ENCODE data around the gene C2CD3. TPM values are rescaled to one million over a fixed set of nuclear protein-coding genes. Genes with fewer than 3 reads are reported as not detected.
"Not testable (repeated sequence)": the region's sequence is repeated elsewhere in the genome, so short reads cannot be mapped to it uniquely, and the experiment has no call there.

Gene C2CD3
- total RNA-seq, 1 experiment from 2014 or later, result 37.9 TPM

DNA sequence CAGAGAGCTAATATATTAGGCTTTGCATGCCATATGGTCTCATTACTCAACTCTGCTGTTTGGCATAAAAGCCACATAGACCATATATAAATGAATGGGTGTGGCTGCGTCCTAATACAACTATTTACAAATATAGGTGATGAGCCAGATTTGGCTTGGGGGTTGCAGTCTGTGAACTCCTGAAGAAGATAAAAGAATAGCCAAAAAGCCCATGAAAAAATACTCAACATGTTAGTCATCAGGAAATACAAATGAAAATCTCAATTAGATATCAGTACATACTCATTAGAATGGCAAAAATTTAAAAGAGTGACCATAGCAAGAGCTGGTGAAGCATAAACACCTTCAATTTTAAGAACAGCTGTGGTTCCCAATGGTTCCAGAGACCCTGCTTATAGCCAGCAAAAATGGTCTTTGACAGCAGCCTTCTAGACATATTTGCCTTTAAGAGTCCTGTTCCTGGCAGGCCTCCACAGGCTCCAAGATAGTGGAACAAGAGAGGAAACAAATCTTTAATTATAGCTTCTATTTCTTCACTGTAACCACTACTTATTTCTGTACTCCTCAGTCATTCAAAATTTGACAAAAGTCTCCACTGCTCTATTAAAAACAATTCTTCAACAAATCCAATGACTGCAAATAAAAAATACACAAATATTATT is 16.1 kb downstream of the C2CD3 start:
- H3K4me2 ChIP-seq (ENCODE audit: low read depth, low read length, poor library complexity, severe bottlenecking), result no peak overlapping the region

DNA sequence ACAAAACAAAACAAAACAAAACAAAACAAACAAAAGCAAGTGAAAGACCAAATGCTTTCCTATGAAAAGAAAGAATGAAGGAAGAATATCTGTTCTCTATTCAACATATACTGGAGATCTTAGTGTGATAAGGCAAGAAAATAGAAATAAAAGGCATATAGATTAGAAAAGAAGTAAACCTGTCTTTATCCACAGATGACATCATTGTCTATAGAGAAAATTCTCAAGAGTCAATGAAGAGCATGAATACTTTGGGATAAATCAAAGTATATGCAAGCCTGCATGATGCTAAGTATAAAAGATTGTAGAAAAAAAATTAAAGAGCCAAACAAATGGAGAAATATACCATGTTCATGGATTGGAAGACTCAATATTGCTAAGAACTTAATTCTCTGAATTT is 17.6 kb downstream of the C2CD3 start:
- Histone ChIP-seq H3K9me3 (ENCODE audit: low read length) (no peaks in the 10 kb centered on the region), H3K27ac (ENCODE audit: low read length) (no peak overlapping the region), H2AFZ (ENCODE audit: low read length) (no peak overlapping the region), H3K36me3 (ENCODE audit: insufficient read depth, low read length) (peaks cover 28% of the 10 kb centered on the region), H3K9me2 (replicated peaks; ENCODE audit: insufficient read depth, low read length) (no peaks in the 10 kb centered on the region), H3K9ac (ENCODE audit: low read length) (no peak overlapping the region), H4K20me1 (ENCODE audit: insufficient read depth, low read depth, low read length) (no peaks in the 10 kb centered on the region), H3K4me3 (ENCODE audit: low read length) (no peak overlapping the region), H3K4me1 (ENCODE audit: low read length) (no peaks in the 10 kb centered on the region; the same call in 1 of the 2 replicates), H3K79me2 (ENCODE audit: low read length) (peaks cover 87% of the 10 kb centered on the region), H3K4me2 (ENCODE audit: low read depth, low read length, poor library complexity, severe bottlenecking) (no peak overlapping the region), H3K27me3 (ENCODE audit: low read length) (no peaks in the 10 kb centered on the region)
- no peak for DNase-seq

More for the DNA sequence above, 16.1 kb downstream of the C2CD3 start:
- no peak overlapping the region for H3K27ac ChIP-seq (ENCODE audit: low read length)
- H4K20me1 ChIP-seq (ENCODE audit: insufficient read depth, low read depth, low read length), result no peaks in the 10 kb centered on the region
- peaks cover 36% of the 10 kb centered on the region for H3K36me3 ChIP-seq (ENCODE audit: insufficient read depth, low read length)
- no peak overlapping the region for H2AFZ ChIP-seq (ENCODE audit: low read length)
- H3K4me1 ChIP-seq (ENCODE audit: low read length), result no peaks in the 10 kb centered on the region; the same call in 1 of the 2 replicates
- no peak overlapping the region for H3K4me3 ChIP-seq (ENCODE audit: low read length)
- H3K79me2 ChIP-seq (ENCODE audit: low read length), result peaks cover 84% of the 10 kb centered on the region
- H3K9me3 ChIP-seq (ENCODE audit: low read length), result no peaks in the 10 kb centered on the region
- DNase-seq, result no peak
- H3K9me2 ChIP-seq (replicated peaks; ENCODE audit: insufficient read depth, low read length), result no peaks in the 10 kb centered on the region
- no peak overlapping the region for H3K9ac ChIP-seq (ENCODE audit: low read length)
- no peaks in the 10 kb centered on the region for H3K27me3 ChIP-seq (ENCODE audit: low read length)

DNA sequence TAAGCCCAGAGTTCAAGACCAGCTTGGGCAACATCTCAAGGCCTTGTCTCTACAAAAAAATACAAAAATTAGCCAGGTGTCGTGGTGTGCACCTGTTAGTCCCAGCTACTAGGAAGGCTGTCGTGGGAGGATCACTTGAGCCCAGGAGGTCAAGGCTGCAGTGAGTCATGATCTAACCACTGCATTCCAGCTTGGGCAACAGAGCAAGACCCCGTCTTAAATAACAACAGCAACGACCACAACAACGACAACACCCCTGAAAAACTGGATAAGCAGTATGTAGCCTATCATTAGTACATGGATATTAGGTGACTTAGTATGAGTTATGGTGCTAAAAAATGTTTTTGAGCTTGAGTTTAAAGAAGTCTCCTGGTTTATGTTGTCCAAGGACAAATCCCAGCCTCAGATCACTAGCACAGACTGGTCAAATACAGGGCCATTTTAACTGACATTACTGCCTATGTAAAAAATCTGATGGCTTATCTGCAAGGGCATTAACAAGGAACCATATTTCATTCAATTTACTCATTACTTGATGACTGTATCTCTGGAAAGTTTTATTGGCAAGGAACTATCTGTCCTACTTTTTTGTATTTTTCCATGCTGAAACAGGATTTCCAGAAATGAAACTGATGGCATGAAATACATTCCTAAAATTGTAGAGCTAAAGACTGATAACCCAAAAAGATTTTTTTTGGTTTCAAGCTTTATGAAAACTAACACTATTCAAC is 23.4 kb downstream of the C2CD3 start:
- Histone ChIP-seq H4K20me1 (ENCODE audit: insufficient read depth, low read depth, low read length) (no peaks in the 10 kb centered on the region), H3K4me1 (ENCODE audit: low read length) (no peaks in the 10 kb centered on the region), H3K27me3 (ENCODE audit: low read length) (no peaks in the 10 kb centered on the region), H3K9me2 (replicated peaks; ENCODE audit: insufficient read depth, low read length) (no peaks in the 10 kb centered on the region), H3K9ac (ENCODE audit: low read length) (no peak overlapping the region), H2AFZ (ENCODE audit: low read length) (no peak overlapping the region), H3K9me3 (ENCODE audit: low read length) (no peaks in the 10 kb centered on the region), H3K4me3 (ENCODE audit: low read length) (no peak overlapping the region), H3K79me2 (ENCODE audit: low read length) (peaks cover 69% of the 10 kb centered on the region), H3K36me3 (ENCODE audit: insufficient read depth, low read length) (peaks cover 17% of the 10 kb centered on the region; the same call in 1 of the 2 replicates), H3K4me2 (ENCODE audit: low read depth, low read length, poor library complexity, severe bottlenecking) (no peak overlapping the region), H3K27ac (ENCODE audit: low read length) (no peak overlapping the region)
- no peak for DNase-seq

DNA sequence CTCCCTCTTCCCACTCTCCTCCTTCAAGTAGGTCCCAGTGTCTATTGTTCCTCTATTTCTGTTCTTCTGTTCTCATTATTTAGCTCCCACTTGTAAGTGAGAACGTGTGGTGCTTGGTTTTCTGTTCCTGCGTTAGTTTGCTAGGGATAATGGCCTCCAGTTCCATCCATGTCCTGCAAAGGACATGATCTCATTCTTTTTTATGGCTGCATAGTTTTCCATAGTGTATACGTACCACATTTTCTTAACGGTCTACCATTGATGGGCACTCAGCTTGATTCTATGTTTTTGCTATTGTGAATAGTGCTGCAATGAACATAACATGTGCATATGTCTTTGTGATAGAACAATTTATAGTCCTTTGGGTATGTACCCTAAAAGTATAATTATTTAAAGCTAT is 26.2 kb downstream of the C2CD3 start:
- no peaks in the 10 kb centered on the region for H3K4me1 ChIP-seq (ENCODE audit: low read length)
- no peaks in the 10 kb centered on the region for H3K27me3 ChIP-seq (ENCODE audit: low read length)
- H3K79me2 ChIP-seq (ENCODE audit: low read length), result peaks cover 69% of the 10 kb centered on the region
- no peaks in the 10 kb centered on the region for H4K20me1 ChIP-seq (ENCODE audit: insufficient read depth, low read depth, low read length)
- H3K9ac ChIP-seq (ENCODE audit: low read length), result no peak overlapping the region
- H2AFZ ChIP-seq (ENCODE audit: low read length), result no peak overlapping the region
- H3K9me2 ChIP-seq (replicated peaks; ENCODE audit: insufficient read depth, low read length), result no peaks in the 10 kb centered on the region
- no peak overlapping the region for H3K27ac ChIP-seq (ENCODE audit: low read length)
- no peaks in the 10 kb centered on the region for H3K9me3 ChIP-seq (ENCODE audit: low read length)
- H3K4me2 ChIP-seq (ENCODE audit: low read depth, low read length, poor library complexity, severe bottlenecking), result no peak overlapping the region
- H3K36me3 ChIP-seq (ENCODE audit: insufficient read depth, low read length), result peaks cover 17% of the 10 kb centered on the region; the same call in 1 of the 2 replicates
- no peak overlapping the region for H3K4me3 ChIP-seq (ENCODE audit: low read length)
- no peak for DNase-seq

DNA sequence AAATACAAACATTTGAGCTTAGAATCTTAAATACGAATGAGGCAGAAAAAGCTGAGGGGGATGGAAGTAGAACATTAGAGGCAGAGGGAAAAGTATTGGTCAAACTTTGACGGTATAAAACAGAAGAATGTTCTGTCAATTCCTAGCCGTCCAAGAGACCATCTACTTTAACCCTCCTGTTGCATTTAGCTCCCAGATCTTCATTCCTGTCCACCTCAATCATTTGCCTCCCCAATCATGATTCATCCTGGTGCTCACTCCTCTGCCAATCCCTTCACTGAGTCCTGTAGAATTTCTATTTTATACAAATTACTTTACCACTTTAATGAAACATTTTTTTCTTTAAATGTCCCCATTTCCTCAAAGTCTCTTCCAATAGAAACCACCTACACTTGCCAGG is 28.2 kb downstream of the C2CD3 start:
- DNase-seq, result no peak
- no peak overlapping the region for H3K4me2 ChIP-seq (ENCODE audit: low read depth, low read length, poor library complexity, severe bottlenecking)

DNA sequence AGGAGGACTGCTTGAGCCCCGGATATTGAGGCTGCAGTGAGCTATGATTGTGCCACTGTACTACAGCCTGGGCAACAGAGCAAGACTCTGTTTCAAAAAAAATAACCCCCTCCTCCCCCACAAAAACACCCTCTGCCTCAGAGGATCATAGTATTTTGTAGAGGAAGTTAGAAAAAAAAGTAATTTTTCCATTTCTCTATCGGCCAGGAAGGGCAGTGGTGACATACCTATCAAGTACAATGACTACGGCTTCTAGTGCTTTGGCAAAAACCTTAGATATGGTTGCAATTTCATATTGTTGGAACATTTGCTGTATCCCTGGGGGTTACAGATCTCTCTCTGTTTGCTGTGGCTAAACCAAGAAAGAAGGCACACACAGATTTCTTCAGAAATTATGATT is 28.9 kb downstream of the C2CD3 start:
- Histone ChIP-seq H3K36me3 (ENCODE audit: insufficient read depth, low read length) (peaks cover 17% of the 10 kb centered on the region; the same call in 1 of the 2 replicates), H3K4me1 (ENCODE audit: low read length) (no peaks in the 10 kb centered on the region), H3K4me2 (ENCODE audit: low read depth, low read length, poor library complexity, severe bottlenecking) (no peak overlapping the region), H3K9ac (ENCODE audit: low read length) (no peak overlapping the region), H3K4me3 (ENCODE audit: low read length) (no peak overlapping the region), H2AFZ (ENCODE audit: low read length) (no peak overlapping the region), H3K27ac (ENCODE audit: low read length) (no peak overlapping the region), H3K79me2 (ENCODE audit: low read length) (peaks cover 45% of the 10 kb centered on the region), H4K20me1 (ENCODE audit: insufficient read depth, low read depth, low read length) (no peaks in the 10 kb centered on the region), H3K27me3 (ENCODE audit: low read length) (no peaks in the 10 kb centered on the region), H3K9me3 (ENCODE audit: low read length) (no peaks in the 10 kb centered on the region), H3K9me2 (replicated peaks; ENCODE audit: insufficient read depth, low read length) (no peaks in the 10 kb centered on the region)
- no peak for DNase-seq

More for the DNA sequence above, 28.2 kb downstream of the C2CD3 start:
- Histone ChIP-seq H3K4me1 (ENCODE audit: low read length) (no peaks in the 10 kb centered on the region), H3K9ac (ENCODE audit: low read length) (no peak overlapping the region), H3K4me3 (ENCODE audit: low read length) (no peak overlapping the region), H3K79me2 (ENCODE audit: low read length) (peaks cover 52% of the 10 kb centered on the region), H3K27ac (ENCODE audit: low read length) (no peak overlapping the region), H3K36me3 (ENCODE audit: insufficient read depth, low read length) (peaks cover 19% of the 10 kb centered on the region; the same call in 1 of the 2 replicates), H3K9me2 (replicated peaks; ENCODE audit: insufficient read depth, low read length) (no peaks in the 10 kb centered on the region), H4K20me1 (ENCODE audit: insufficient read depth, low read depth, low read length) (no peaks in the 10 kb centered on the region), H3K9me3 (ENCODE audit: low read length) (no peaks in the 10 kb centered on the region), H3K27me3 (ENCODE audit: low read length) (no peaks in the 10 kb centered on the region), H2AFZ (ENCODE audit: low read length) (no peak overlapping the region)

DNA sequence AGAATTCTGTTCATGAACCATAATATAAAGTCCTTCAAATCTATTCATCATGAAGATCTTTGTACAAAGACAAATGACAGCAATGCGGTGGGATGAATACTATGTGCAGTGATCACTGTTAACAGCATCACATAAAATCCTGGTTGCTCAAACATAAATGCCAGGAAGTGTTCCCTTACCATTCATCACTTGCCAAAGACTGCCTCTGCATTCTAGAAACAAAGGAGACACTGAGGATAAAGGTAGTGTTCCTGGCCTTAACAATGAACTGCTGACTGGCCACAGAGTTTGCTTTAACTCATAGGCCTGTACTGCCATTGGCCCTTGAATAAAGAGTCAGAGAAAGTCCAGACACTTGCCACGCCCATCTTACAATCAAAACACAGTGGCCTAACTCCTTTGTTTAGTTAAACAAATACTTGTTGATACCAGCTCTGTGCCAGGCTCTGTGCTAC is 29.5 kb downstream of the C2CD3 start:
- H3K9me2 ChIP-seq (replicated peaks; ENCODE audit: insufficient read depth, low read length), result no peaks in the 10 kb centered on the region
- H3K9me3 ChIP-seq (ENCODE audit: low read length), result no peaks in the 10 kb centered on the region
- H3K4me1 ChIP-seq (ENCODE audit: low read length), result no peaks in the 10 kb centered on the region
- no peak overlapping the region for H3K4me3 ChIP-seq (ENCODE audit: low read length)
- no peak for DNase-seq
- H3K79me2 ChIP-seq (ENCODE audit: low read length), result peaks cover 43% of the 10 kb centered on the region
- no peaks in the 10 kb centered on the region for H3K27me3 ChIP-seq (ENCODE audit: low read length)
- H3K27ac ChIP-seq (ENCODE audit: low read length), result no peak overlapping the region
- no peak overlapping the region for H3K4me2 ChIP-seq (ENCODE audit: low read depth, low read length, poor library complexity, severe bottlenecking)
- H2AFZ ChIP-seq (ENCODE audit: low read length), result no peak overlapping the region
- H3K9ac ChIP-seq (ENCODE audit: low read length), result no peak overlapping the region
- H3K36me3 ChIP-seq (ENCODE audit: insufficient read depth, low read length), result peaks cover 15% of the 10 kb centered on the region; the same call in 1 of the 2 replicates
- H4K20me1 ChIP-seq (ENCODE audit: insufficient read depth, low read depth, low read length), result no peaks in the 10 kb centered on the region

DNA sequence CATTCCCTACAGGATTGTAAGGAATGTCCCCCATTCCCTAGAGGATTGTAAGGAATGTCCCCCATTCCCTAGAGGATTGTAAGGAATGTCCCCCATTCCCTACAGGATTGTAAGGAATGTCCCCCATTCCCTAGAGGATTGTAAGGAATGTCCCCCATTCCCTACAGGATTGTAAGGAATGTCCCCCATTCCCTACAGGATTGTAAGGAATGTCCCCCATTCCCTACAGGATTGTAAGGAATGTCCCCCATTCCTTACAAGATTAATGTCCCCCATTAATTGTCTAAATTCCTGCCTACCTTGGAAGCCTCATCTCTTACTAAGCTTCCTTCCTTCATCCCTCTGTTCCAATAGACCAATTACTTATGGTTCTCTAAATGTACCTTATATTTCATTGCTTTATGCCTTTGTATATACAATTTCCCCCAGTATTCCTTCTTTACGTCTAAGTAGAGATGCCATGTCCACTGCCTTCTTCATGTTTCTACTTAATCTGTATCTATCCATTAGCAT is 30.8 kb downstream of the C2CD3 start:
- not testable (repeated sequence) for H2AFZ ChIP-seq (ENCODE audit: low read length); H3K27me3 ChIP-seq (ENCODE audit: low read length); H3K36me3 ChIP-seq (ENCODE audit: insufficient read depth, low read length); H3K4me3 ChIP-seq (ENCODE audit: low read length); H3K27ac ChIP-seq (ENCODE audit: low read length); DNase-seq; H4K20me1 ChIP-seq (ENCODE audit: insufficient read depth, low read depth, low read length); H3K4me1 ChIP-seq (ENCODE audit: low read length); H3K9me3 ChIP-seq (ENCODE audit: low read length); H3K9me2 ChIP-seq (replicated peaks; ENCODE audit: insufficient read depth, low read length); H3K9ac ChIP-seq (ENCODE audit: low read length); H3K4me2 ChIP-seq (ENCODE audit: low read depth, low read length, poor library complexity, severe bottlenecking)
- peaks cover 31% of the 10 kb centered on the region for H3K79me2 ChIP-seq (ENCODE audit: low read length)

Data from Karpas-422 (cell line).